HG03025 (cell line): ENCODE measurements around the gene POU2AF1.

ENCODE experiments used
- ATAC-seq: cut with Tn5 transposase; IDR thresholded peaks from one replicate; pipeline ENCODE4 v1.9.1; 2021; ENCODE audit warnings: mild to moderate bottlenecking, moderate library complexity; ENCODE audit not compliant: unreplicated experiment, low FRiP score

Gene POU2AF1

GRCh38 chr11:111388842-111389241 lies 9.8 kb upstream of the POU2AF1 start:
- ATAC-seq = no peak

GRCh38 chr11:111388420-111388819 lies 9.3 kb upstream of the POU2AF1 start:
- ATAC-seq = no peak

- no peak for ATAC-seq
These were observed 8.3 kb upstream of the POU2AF1 start for GRCh38 chr11:111387363-111387762.

GRCh38 chr11:111386611-111387150 lies 7.6 kb upstream of the POU2AF1 start:
- ATAC-seq = no peak

GRCh38 chr11:111384494-111384893 lies 5.4 kb upstream of the POU2AF1 start:
- ATAC-seq = no peak

GRCh38 chr11:111382451-111382850 lies 3.4 kb upstream of the POU2AF1 start:
- ATAC-seq = no peak

- ATAC-seq = peak; percentile 34
These were observed 594 bp upstream of the POU2AF1 start for GRCh38 chr11:111379602-111380136.

- peak; percentile 3 for ATAC-seq
These were observed 752 bp downstream of the POU2AF1 start for GRCh38 chr11:111378185-111378860.

- no peak for ATAC-seq
These were observed 2.7 kb downstream of the POU2AF1 start for GRCh38 chr11:111376181-111376871.

- ATAC-seq = no peak
These were observed 5.5 kb downstream of the POU2AF1 start for GRCh38 chr11:111373590-111373989.

GRCh38 chr11:111372538-111372937 lies 6.5 kb downstream of the POU2AF1 start:
- no peak for ATAC-seq

GRCh38 chr11:111370902-111371578 lies 8.0 kb downstream of the POU2AF1 start:
- peak; percentile 24 for ATAC-seq

GRCh38 chr11:111370270-111370901 lies 8.7 kb downstream of the POU2AF1 start:
- no peak for ATAC-seq

GRCh38 chr11:111368285-111368560 lies 10.9 kb downstream of the POU2AF1 start:
- no peak for ATAC-seq

GRCh38 chr11:111367411-111368284 lies 11.4 kb downstream of the POU2AF1 start:
- ATAC-seq = peak; percentile 43

GRCh38 chr11:111366560-111367410 lies 12.3 kb downstream of the POU2AF1 start:
- no peak for ATAC-seq

- no peak for ATAC-seq
These were observed 13.1 kb downstream of the POU2AF1 start for GRCh38 chr11:111365722-111366559.

GRCh38 chr11:111364503-111364902 lies 14.6 kb downstream of the POU2AF1 start:
- ATAC-seq = no peak
